Measurements from ENCODE around the gene ELOVL6. TPM values are rescaled to one million over a fixed set of nuclear protein-coding genes. Genes with fewer than 3 reads are reported as not detected.
A peak's percentile ranks its signal among the peaks of the same experiment; 100 is the strongest.

ELOVL6 gene
- total RNA-seq, 4 donors from 2014 or later, result 5.5 to 12.9 (median 9.7) TPM; not detected in 1

- Histone ChIP-seq H3K9me3 (no peaks in the 10 kb centered on the region), H3K27ac (no peak overlapping the region), H3K4me1 (no peaks in the 10 kb centered on the region), H3K4me3 (no peak overlapping the region), H3K27me3 (no peaks in the 10 kb centered on the region), H3K36me3 (no peaks in the 10 kb centered on the region)
- DNase-seq, result no peak
- TF ChIP-seq CTCF (IDR thresholded peaks at IDR 0.05) (no peak), POLR2A (IDR thresholded peaks at IDR 0.05) (no peak)
- intact Hi-C loops (cut with DNase I; ENCODE audit: low total_unique reads), result no loop called here
Observed at GRCh38 chr4:110202024-110202423, 3.6 kb upstream of the ELOVL6 start.

- Histone ChIP-seq H3K27me3 (no peaks in the 10 kb centered on the region), H3K27ac (no peak overlapping the region), H3K9me3 (no peaks in the 10 kb centered on the region), H3K4me1 (no peaks in the 10 kb centered on the region), H3K36me3 (no peaks in the 10 kb centered on the region), H3K4me3 (no peak overlapping the region)
- DNase-seq, result no peak
- intact Hi-C loops (cut with DNase I; ENCODE audit: low total_unique reads), result no loop called here
- TF ChIP-seq POLR2A (IDR thresholded peaks at IDR 0.05) (no peak), CTCF (IDR thresholded peaks at IDR 0.05) (no peak)
Observed at GRCh38 chr4:110201502-110201901, 3.1 kb upstream of the ELOVL6 start.

GRCh38 chr4:110200689-110201088 lies 2.3 kb upstream of the ELOVL6 start:
- intact Hi-C loops (cut with DNase I; ENCODE audit: low total_unique reads), result no loop called here
- Histone ChIP-seq H3K9me3 (no peaks in the 10 kb centered on the region), H3K4me1 (no peaks in the 10 kb centered on the region), H3K36me3 (no peaks in the 10 kb centered on the region), H3K27ac (no peak overlapping the region), H3K27me3 (no peaks in the 10 kb centered on the region), H3K4me3 (no peak overlapping the region)
- TF ChIP-seq CTCF (IDR thresholded peaks at IDR 0.05) (no peak), POLR2A (IDR thresholded peaks at IDR 0.05) (no peak)
- no peak for DNase-seq

GRCh38 chr4:110198049-110198434 lies 373 bp downstream of the ELOVL6 start:
- Histone ChIP-seq H3K9me3 (no peaks in the 10 kb centered on the region), H3K27me3 (no peaks in the 10 kb centered on the region), H3K4me3 (peak overlapping the region; percentile 49 to 66), H3K4me1 (no peaks in the 10 kb centered on the region), H3K27ac (peak overlapping the region; percentile 74 to 91), H3K36me3 (no peaks in the 10 kb centered on the region)
- intact Hi-C loops (cut with DNase I; ENCODE audit: low total_unique reads), result no loop called here
- TF ChIP-seq CTCF (IDR thresholded peaks at IDR 0.05), result no peak
- TF ChIP-seq POLR2A (IDR thresholded peaks at IDR 0.05), result no peak
- DNase-seq, result no peak

- intact Hi-C loops (cut with DNase I; ENCODE audit: low total_unique reads), result no loop called here
- H3K36me3 ChIP-seq, result no peaks in the 10 kb centered on the region
- TF ChIP-seq POLR2A (IDR thresholded peaks at IDR 0.05), result no peak
- no peak for TF ChIP-seq CTCF (IDR thresholded peaks at IDR 0.05)
- no peaks in the 10 kb centered on the region for H3K27me3 ChIP-seq
- H3K4me3 ChIP-seq, result peak overlapping the region; percentile 49 to 66
- peak; percentile 31 to 39 for DNase-seq
- H3K4me1 ChIP-seq, result no peaks in the 10 kb centered on the region
- H3K9me3 ChIP-seq, result no peaks in the 10 kb centered on the region
- H3K27ac ChIP-seq, result peak overlapping the region; percentile 74 to 91
Observed at GRCh38 chr4:110197529-110198042, 829 bp downstream of the ELOVL6 start.
